MG63 (cell line): ENCODE data around the gene CES4A. TPM values are rescaled to one million over a fixed set of nuclear protein-coding genes. Genes with fewer than 3 reads are reported as not detected.

Source experiments
- DNase-seq: peaks from one replicate; pipeline ENCODE4 v3.0.0-alpha.2; 2020
- H3K27me3 ChIP-seq: fragments of 250-450 bp; sonication (Bioruptor Pico); 2 replicates; pipeline ENCODE4 v1.5.1; 2020; ENCODE audit warnings: mild to moderate bottlenecking, moderate library complexity
- H3K36me3 ChIP-seq: fragments of 250-450 bp; sonication (Bioruptor Pico); 2 replicates; pipeline ENCODE4 v1.5.1; 2020; ENCODE audit warnings: mild to moderate bottlenecking, moderate library complexity
- H3K4me3 ChIP-seq: fragments of 250-450 bp; sonication (Bioruptor Pico); 2 replicates; pipeline ENCODE4 v1.5.1; 2020; ENCODE audit warnings: mild to moderate bottlenecking, moderate library complexity
- H3K9me3 ChIP-seq: fragments of 250-450 bp; sonication (Bioruptor Pico); 2 replicates; pipeline ENCODE4 v1.5.1; 2020; ENCODE audit warnings: mild to moderate bottlenecking, moderate library complexity
- total RNA-seq: library from RNA; depleted of rRNA; stranded (reverse); fragments of >200 nt; shearing (Covaris generic); gene quantifications from 2 replicates; pipeline ENCODE4 v1.2.3, GENCODE V29; 2014; ENCODE audit warnings: low replicate concordance; rRNA removed

Gene CES4A
- total RNA-seq, 1 experiment from 2014 or later = 0.82 TPM

DNA sequence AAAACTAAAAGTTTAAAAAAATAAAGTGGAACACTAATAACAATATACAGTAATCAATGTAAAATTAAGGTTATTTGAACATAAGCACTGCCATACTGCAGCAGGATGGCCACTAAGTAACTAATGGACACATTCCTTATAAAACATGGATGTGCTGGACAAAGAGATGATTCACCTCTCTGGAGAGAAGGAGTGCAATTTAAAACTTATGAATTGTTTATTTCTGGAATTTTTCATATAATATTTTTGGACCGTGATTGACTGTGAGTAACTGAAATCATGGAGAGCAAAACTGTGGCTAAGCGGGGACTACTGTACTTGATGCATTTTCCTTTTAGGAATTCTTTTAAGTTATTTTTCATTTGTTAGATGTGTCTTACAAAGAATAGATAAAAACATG is 62.4 kb downstream of the CES4A start:
- DNase-seq = no peak
- Histone ChIP-seq H3K9me3 (no peaks in the 10 kb centered on the region), H3K36me3 (peaks cover 5% of the 10 kb centered on the region), H3K27me3 (no peaks in the 10 kb centered on the region), H3K4me3 (no peak overlapping the region)

- Histone ChIP-seq H3K4me3 (no peak overlapping the region), H3K36me3 (no peaks in the 10 kb centered on the region), H3K9me3 (no peaks in the 10 kb centered on the region), H3K27me3 (no peaks in the 10 kb centered on the region)
- DNase-seq = no peak
Observed at GRCh38 chr16:67052399-67052798, 64.0 kb downstream of the CES4A start.

- peaks cover under 1% of the 10 kb centered on the region; the same call in 1 of the 2 replicates for H3K36me3 ChIP-seq
- no peaks in the 10 kb centered on the region for H3K9me3 ChIP-seq
- H3K27me3 ChIP-seq = no peaks in the 10 kb centered on the region
- no peak for DNase-seq
- H3K4me3 ChIP-seq = no peak overlapping the region
Observed at GRCh38 chr16:67053767-67054334, 65.5 kb downstream of the CES4A start.

- peaks cover 8% of the 10 kb centered on the region for H3K36me3 ChIP-seq
- H3K27me3 ChIP-seq = no peaks in the 10 kb centered on the region
- no peak for DNase-seq
- H3K4me3 ChIP-seq = no peak overlapping the region
- H3K9me3 ChIP-seq = no peaks in the 10 kb centered on the region
Observed at GRCh38 chr16:67054901-67055300, 66.5 kb downstream of the CES4A start.

GRCh38 chr16:67055712-67056487 is 67.5 kb downstream of the CES4A start:
- Histone ChIP-seq H3K4me3 (no peak overlapping the region), H3K27me3 (no peaks in the 10 kb centered on the region), H3K36me3 (peaks cover 8% of the 10 kb centered on the region)

More at GRCh38 chr16:67055712-67056487, 67.5 kb downstream of the CES4A start:
- no peaks in the 10 kb centered on the region for H3K9me3 ChIP-seq
- peak; percentile 50 for DNase-seq

Other genes starting within 250 kb of the CES4A start
- 23.2 and 27.2 TPM in 2 replicates for gene DYNC1LI2, start 237.0 kb upstream of the CES4A start, total RNA-seq
- not detected in 2 replicates for gene TERB1, start 187.0 kb upstream of the CES4A start, total RNA-seq
- 96.2 and 150 TPM in 2 replicates for gene NAE1, start 157.6 kb upstream of the CES4A start, total RNA-seq
- gene CA7, start 144.2 kb upstream of the CES4A start, total RNA-seq = not detected in 2 replicates
- 2.5 and 6.4 TPM in 2 replicates for gene PDP2, start 108.1 kb upstream of the CES4A start, total RNA-seq
- not detected in 2 replicates for gene CDH16, start 69.7 kb upstream of the CES4A start, total RNA-seq
- 1.6 and 10.4 TPM in 2 replicates for gene RRAD, start 63.1 kb upstream of the CES4A start, total RNA-seq
- 52.7 and 125 TPM in 2 replicates for gene CIAO2B, start 54.2 kb upstream of the CES4A start, total RNA-seq
- 12.8 and 32.7 TPM in 2 replicates for gene CES2, start 53.1 kb upstream of the CES4A start, total RNA-seq
- gene CES3, start 27.3 kb upstream of the CES4A start, total RNA-seq = 1.3 and 1.9 TPM in 2 replicates
- gene CBFB, start 40.6 kb downstream of the CES4A start, total RNA-seq = 15.8 and 22.5 TPM in 2 replicates
- gene PHAF1, start 121.4 kb downstream of the CES4A start, total RNA-seq = 5.6 and 18.9 TPM in 2 replicates
- gene B3GNT9, start 162.4 kb downstream of the CES4A start, total RNA-seq = 5.2 and 10.0 TPM in 2 replicates
- 11.4 and 14.4 TPM in 2 replicates for gene TRADD, start 171.3 kb downstream of the CES4A start, total RNA-seq
- gene FBXL8, start 171.4 kb downstream of the CES4A start, total RNA-seq = 2.5 and 7.0 TPM in 2 replicates
- 3.9 TPM in 1 of 2 replicates, not detected in the other for gene HSF4, start 176.2 kb downstream of the CES4A start, total RNA-seq
- 9.9 and 16.5 TPM in 2 replicates for gene NOL3, start 181.9 kb downstream of the CES4A start, total RNA-seq
- gene MATCAP1, start 195.4 kb downstream of the CES4A start, total RNA-seq = 5.7 and 8.5 TPM in 2 replicates
- not detected in 2 replicates for gene EXOC3L1, start 201.5 kb downstream of the CES4A start, total RNA-seq
- gene E2F4, start 203.6 kb downstream of the CES4A start, total RNA-seq = 72.5 and 81.0 TPM in 2 replicates
- gene ELMO3, start 210.5 kb downstream of the CES4A start, total RNA-seq = 1.9 TPM in 1 of 2 replicates, not detected in the other
- 27.1 and 33.2 TPM in 2 replicates for gene TMEM208, start 238.5 kb downstream of the CES4A start, total RNA-seq